Small intestine (tissue), 16 donors: ENCODE results near the gene OR6T1. TPM values are rescaled to one million over a fixed set of nuclear protein-coding genes. Genes with fewer than 3 reads are reported as not detected.
A peak's percentile ranks its signal among the peaks of the same experiment; 100 is the strongest.

Experiments
- DNase-seq, 2 donors: peaks; one replicate each; pipeline versions ENCODE4 v3.0.0 to v3.0.0-alpha.2; 2013
- FAIRE-seq: peaks from 2 replicates; lab custom pipeline; 2012; peaks lifted over from hg19 to GRCh38; lab: Jason Lieb, UNC
- H3K27ac ChIP-seq, 3 donors: one replicate each; pipeline ENCODE4 v1.5.1; 2013; ENCODE audit warnings: low read length in 2 of 3, mild to moderate bottlenecking in 2 of 3, control low read depth in 1 of 3, inconsistent platforms in 1 of 3, low read depth in 1 of 3, moderate library complexity in 1 of 3
- H3K27me3 ChIP-seq, 3 donors: one replicate each; pipeline ENCODE4 v1.6.1; 2013; ENCODE audit warnings: low read length in 3 of 3, inconsistent platforms in 1 of 3; ENCODE audit not compliant: control insufficient read depth in 3 of 3, insufficient read depth in 3 of 3
- H3K36me3 ChIP-seq, 3 donors: one replicate each; pipeline ENCODE4 v1.6.1; 2013; ENCODE audit warnings: low read length in 3 of 3, inconsistent platforms in 1 of 3, low read depth in 1 of 3, mild to moderate bottlenecking in 1 of 3, moderate library complexity in 1 of 3; ENCODE audit not compliant: control insufficient read depth in 3 of 3, insufficient read depth in 2 of 3
- H3K4me1 ChIP-seq, 3 donors: one replicate each; pipeline ENCODE4 v1.6.1; 2013; ENCODE audit warnings: low read length in 2 of 3, inconsistent platforms in 1 of 3, low read depth in 1 of 3, mild to moderate bottlenecking in 1 of 3, moderate library complexity in 1 of 3; ENCODE audit not compliant: control insufficient read depth in 3 of 3, insufficient read depth in 2 of 3
- H3K4me3 ChIP-seq, 3 donors: one replicate each; pipeline ENCODE4 v1.5.1; 2013; ENCODE audit warnings: low read length in 3 of 3, control low read depth in 1 of 3, inconsistent platforms in 1 of 3, low read depth in 1 of 3, mild to moderate bottlenecking in 1 of 3, moderate library complexity in 1 of 3
- H3K9me3 ChIP-seq, 2 donors: one replicate each; pipeline ENCODE4 v1.6.1; 2013; ENCODE audit warnings: low read depth in 1 of 2, low read length in 1 of 2; ENCODE audit not compliant: control insufficient read depth in 2 of 2, insufficient read depth in 1 of 2
- WGBS, 3 donors: extraction: QIAGEN DNeasy Blood & Tissue Kit; methylation state at CpG; one replicate each; pipeline ENCODE4 v1.1.7; 2013; 5-methylcytosine and 5-hydroxymethylcytosine counted together
- long read RNA-seq, 10 donors: transcript quantifications; one replicate each; lab custom pipeline, GENCODE V29; 2026
- polyA plus RNA-seq, 4 donors: library from polyadenylated mRNA; stranded (reverse) in 3 of 4; unstranded in 1 of 4; fragments of 200-250 nt in 3 of 4; fragments of 120-200 nt in 1 of 4; gene quantifications; one replicate each; pipeline versions ENCODE4 v1.2.1 to v1.2.3, GENCODE V29; 2013
- donor health status: healthy with polysubstance abuse.
- donor health status: control.
- donor health status: control.
- donor health status: Bipolar disorder and iron deficiency.
- donor health status: healthy.

OR6T1 gene, protein sequence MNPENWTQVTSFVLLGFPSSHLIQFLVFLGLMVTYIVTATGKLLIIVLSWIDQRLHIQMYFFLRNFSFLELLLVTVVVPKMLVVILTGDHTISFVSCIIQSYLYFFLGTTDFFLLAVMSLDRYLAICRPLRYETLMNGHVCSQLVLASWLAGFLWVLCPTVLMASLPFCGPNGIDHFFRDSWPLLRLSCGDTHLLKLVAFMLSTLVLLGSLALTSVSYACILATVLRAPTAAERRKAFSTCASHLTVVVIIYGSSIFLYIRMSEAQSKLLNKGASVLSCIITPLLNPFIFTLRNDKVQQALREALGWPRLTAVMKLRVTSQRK
- not detected for polyA plus RNA-seq
- long read RNA-seq, donor 1 = 0 reads
- long read RNA-seq, donor 2 = 0 reads
- long read RNA-seq, donor 3 = 0 reads
- long read RNA-seq, donor 4 = 0 reads
- long read RNA-seq, donor 5 = 0 reads
- long read RNA-seq, donor 6 = 0 reads
- long read RNA-seq, donor 7 = 0 reads
- long read RNA-seq, donor 8 = 0 reads
- long read RNA-seq, donor 9 = 0 reads
- long read RNA-seq, donor 10 = 0 reads

DNA sequence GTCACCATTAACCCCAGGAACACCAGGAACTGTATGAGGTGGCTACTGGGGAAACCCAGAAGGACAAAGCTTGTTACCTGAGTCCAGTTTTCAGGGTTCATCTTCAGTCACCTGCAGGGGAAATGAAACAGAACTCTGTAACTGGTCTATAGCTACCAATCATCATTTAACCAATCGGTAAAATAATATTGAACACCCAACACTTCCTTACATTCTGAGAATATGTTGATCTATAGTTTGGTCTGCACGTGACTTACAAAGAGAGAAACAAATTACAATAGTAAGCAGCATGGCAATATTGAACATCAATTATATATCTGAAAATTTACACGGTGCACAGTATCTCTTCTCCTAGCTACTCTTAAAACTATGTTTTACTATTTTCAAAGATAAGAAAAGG lies at the start of gene OR6T1:
TSS of gene OR6T1 (minus strand) at position 101 of the 400 bp plus-strand sequence. CDS start at position 101, 0 bp downstream.
- no peak within 1 kb of the TSS for H3K4me3 ChIP-seq
- DNase-seq = no peak
- H3K27ac ChIP-seq = no peak within 1 kb of the TSS
- no peak for FAIRE-seq
- H3K4me1 ChIP-seq = peaks cover 0 to 3% (median 0%) of the 10 kb centered on the region in 3 donors
- H3K36me3 ChIP-seq = no peaks in the 10 kb centered on the region
- no peaks in the 10 kb centered on the region for H3K27me3 ChIP-seq
- WGBS, 3 donors = 81 to 87% (median 82%) methylated on average over 3 of the region's 3 CpGs
- H3K9me3 ChIP-seq = no peaks in the 10 kb centered on the region

DNA sequence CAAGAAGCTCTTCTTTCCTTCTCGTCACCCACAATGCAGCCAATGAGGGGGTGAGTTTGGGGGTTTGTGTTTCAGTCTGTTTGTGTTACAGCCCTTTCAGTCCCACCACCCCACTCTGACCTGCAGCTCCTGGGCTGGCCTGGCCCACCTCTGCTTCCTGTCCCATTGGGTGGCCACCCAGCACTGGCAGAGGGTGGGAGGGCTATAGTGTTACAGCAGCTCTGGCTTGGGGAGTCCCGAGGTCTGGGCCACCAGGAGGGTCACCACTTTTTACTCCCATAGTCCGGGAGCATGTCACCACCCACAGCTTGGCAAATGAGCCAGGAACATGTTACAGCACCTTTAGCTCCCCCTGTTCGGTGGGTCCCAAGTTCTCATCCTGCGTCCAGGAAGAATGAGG lies 35.7 kb upstream of the OR6T1 start:
- Histone ChIP-seq H3K27me3 (no peaks in the 10 kb centered on the region), H3K9me3 (peaks cover 0 to 6% of the 10 kb centered on the region in 2 donors), H3K36me3 (no peaks in the 10 kb centered on the region), H3K27ac (no peak overlapping the region), H3K4me1 (no peaks in the 10 kb centered on the region), H3K4me3 (no peak overlapping the region)
- FAIRE-seq = no peak
- no peak for DNase-seq
- 69 to 90% (median 85%) methylated on average over 5 of the region's 5 CpGs for WGBS, 3 donors

GRCh38 chr11:123977731-123978347 lies 34.2 kb upstream of the OR6T1 start, which contains the start of gene OR10S1:
TSS of gene OR10S1 (minus strand) at chr11:123977781. CDS start at chr11:123977664, 117 bp downstream.
- no peaks in the 10 kb centered on the region for H3K27me3 ChIP-seq
- FAIRE-seq = no peak

GRCh38 chr11:123976770-123977560 lies 33.3 kb upstream of the OR6T1 start:
- Histone ChIP-seq H3K4me3 (no peak overlapping the region), H3K27ac (no peak overlapping the region), H3K4me1 (no peaks in the 10 kb centered on the region), H3K36me3 (no peaks in the 10 kb centered on the region), H3K27me3 (no peaks in the 10 kb centered on the region), H3K9me3 (peaks cover 0 to 4% of the 10 kb centered on the region in 2 donors)
- FAIRE-seq (no peak), DNase-seq (no peak)
- WGBS, 3 donors = 84 to 88% (median 85%) methylated on average over 18 of the region's 18 CpGs

More at GRCh38 chr11:123977731-123978347, 34.2 kb upstream of the OR6T1 start, which contains the start of gene OR10S1:
- no peaks in the 10 kb centered on the region for H3K4me1 ChIP-seq
- H3K27ac ChIP-seq = no peak within 1 kb of the TSS
- no peak for DNase-seq
- H3K36me3 ChIP-seq = no peaks in the 10 kb centered on the region
- no peak within 1 kb of the TSS for H3K4me3 ChIP-seq
- peaks cover 0 to 4% of the 10 kb centered on the region in 2 donors for H3K9me3 ChIP-seq

- FAIRE-seq = no peak
- 47 to 73% (median 53%) methylated on average over 1 of the region's 1 CpG for WGBS, 3 donors
- Histone ChIP-seq H3K4me3 (no peak overlapping the region), H3K27me3 (no peaks in the 10 kb centered on the region), H3K36me3 (no peaks in the 10 kb centered on the region), H3K27ac (no peak overlapping the region), H3K9me3 (peaks cover 0 to 2% of the 10 kb centered on the region in 2 donors), H3K4me1 (no peaks in the 10 kb centered on the region)
- no peak for DNase-seq
These were observed 30.2 kb upstream of the OR6T1 start for GRCh38 chr11:123973816-123974215.

GRCh38 chr11:123956752-123957151 lies 13.1 kb upstream of the OR6T1 start:
- Histone ChIP-seq H3K27me3 (no peaks in the 10 kb centered on the region), H3K9me3 (no peaks in the 10 kb centered on the region), H3K36me3 (no peaks in the 10 kb centered on the region), H3K4me1 (no peaks in the 10 kb centered on the region), H3K4me3 (no peak overlapping the region), H3K27ac (no peak overlapping the region)
- DNase-seq = no peak
- FAIRE-seq = no peak

GRCh38 chr11:123945132-123945531 lies 1.5 kb upstream of the OR6T1 start:
- FAIRE-seq (no peak), DNase-seq (peak in 1 of 2 donors; percentile 10)
- Histone ChIP-seq H3K4me3 (no peak overlapping the region), H3K27me3 (no peaks in the 10 kb centered on the region), H3K9me3 (no peaks in the 10 kb centered on the region), H3K4me1 (peaks cover 0 to 10% (median 0%) of the 10 kb centered on the region in 3 donors), H3K27ac (no peak overlapping the region), H3K36me3 (no peaks in the 10 kb centered on the region)
- WGBS, 3 donors = 5 to 37% (median 26%) methylated on average over 1 of the region's 1 CpG

GRCh38 chr11:123942413-123942812 lies 1.2 kb downstream of the OR6T1 start:
- Histone ChIP-seq H3K27ac (no peak overlapping the region), H3K36me3 (no peaks in the 10 kb centered on the region), H3K4me1 (peaks cover 0 to 3% (median 0%) of the 10 kb centered on the region in 3 donors), H3K27me3 (no peaks in the 10 kb centered on the region), H3K4me3 (no peak overlapping the region), H3K9me3 (no peaks in the 10 kb centered on the region)
- DNase-seq (no peak), FAIRE-seq (no peak)
- WGBS, 3 donors = 79 to 86% (median 82%) methylated on average over 4 of the region's 4 CpGs
